Endothelial cell (in vitro differentiated cells): ENCODE data around the gene GATA3. TPM values are rescaled to one million over a fixed set of nuclear protein-coding genes. Genes with fewer than 3 reads are reported as not detected.

ENCODE experiments used
- DNase-seq: peaks from one replicate; pipeline ENCODE4 v3.0.0; 2021; ENCODE audit warnings: low spot score
- H3K27ac Mint-ChIP-seq: one replicate; pipeline ENCODE4 v1.8.0; 2021; ENCODE audit warnings: mixed read lengths, inconsistent platforms; ENCODE audit not compliant: unreplicated experiment
- H3K27me3 Mint-ChIP-seq: one replicate; pipeline ENCODE4 v1.8.0; 2021; ENCODE audit warnings: mild to moderate bottlenecking, moderate library complexity, mixed read lengths, inconsistent platforms; ENCODE audit not compliant: unreplicated experiment
- H3K36me3 Mint-ChIP-seq: one replicate; pipeline ENCODE4 v1.8.0; 2021; ENCODE audit warnings: mild to moderate bottlenecking, low read depth, mixed read lengths, inconsistent platforms; ENCODE audit not compliant: unreplicated experiment
- H3K4me1 Mint-ChIP-seq: one replicate; pipeline ENCODE4 v1.8.0; 2021; ENCODE audit warnings: mild to moderate bottlenecking, mixed read lengths, inconsistent platforms; ENCODE audit not compliant: unreplicated experiment
- H3K4me3 Mint-ChIP-seq: one replicate; pipeline ENCODE4 v1.8.0; 2021; ENCODE audit warnings: mild to moderate bottlenecking, mixed read lengths, inconsistent platforms; ENCODE audit not compliant: unreplicated experiment
- H3K9me3 Mint-ChIP-seq: one replicate; pipeline ENCODE4 v1.8.0; 2021; ENCODE audit warnings: mixed read lengths, inconsistent platforms; ENCODE audit not compliant: unreplicated experiment
- CTCF ChIP-seq: fragments of 200-600 bp; sonication (generic); IDR thresholded peaks from one replicate; pipeline ENCODE4 v1.5.0; 2021; ENCODE audit warnings: antibody characterized with exemption; ENCODE audit not compliant: unreplicated experiment
- total RNA-seq: library from RNA; stranded (reverse); fragmentation: NEBNext Ultra II Directional; extraction: Animal tissue kit (Norgen Biotek cat#: 25700); gene quantifications from one replicate; pipeline ENCODE4 v1.2.1, GENCODE V29; 2021; ENCODE audit not compliant: unreplicated experiment

Gene GATA3
- total RNA-seq, 1 donor from 2014 or later, result 70.9 TPM

GRCh38 chr10:8070440-8070839, 16.0 kb downstream of the GATA3 start:
- Mint-ChIP-seq H3K27ac (no peak overlapping the region), H3K4me1 (peaks cover 40% of the 10 kb centered on the region), H3K4me3 (no peak overlapping the region), H3K27me3 (peaks cover 1% of the 10 kb centered on the region), H3K36me3 (peaks cover 71% of the 10 kb centered on the region), H3K9me3 (no peaks in the 10 kb centered on the region)
- no peak for TF ChIP-seq CTCF
- no peak for DNase-seq

- Mint-ChIP-seq H3K4me3 (no peak overlapping the region), H3K27ac (no peak overlapping the region), H3K4me1 (peaks cover 34% of the 10 kb centered on the region), H3K9me3 (no peaks in the 10 kb centered on the region), H3K36me3 (peaks cover 69% of the 10 kb centered on the region), H3K27me3 (peaks cover 1% of the 10 kb centered on the region)
- TF ChIP-seq CTCF, result no peak
- no peak for DNase-seq
These were observed 16.5 kb downstream of the GATA3 start for GRCh38 chr10:8071006-8071405.

- Mint-ChIP-seq H3K36me3 (peaks cover 69% of the 10 kb centered on the region), H3K4me1 (peaks cover 28% of the 10 kb centered on the region), H3K27me3 (peaks cover 1% of the 10 kb centered on the region), H3K27ac (no peak overlapping the region), H3K4me3 (no peak overlapping the region), H3K9me3 (no peaks in the 10 kb centered on the region)
- TF ChIP-seq CTCF, result no peak
- no peak for DNase-seq
These were observed 17.2 kb downstream of the GATA3 start for GRCh38 chr10:8071666-8072065.

GRCh38 chr10:8072211-8072610, 17.7 kb downstream of the GATA3 start:
- no peaks in the 10 kb centered on the region for H3K9me3 Mint-ChIP-seq
- peak overlapping the region; percentile 31 for H3K4me3 Mint-ChIP-seq
- H3K36me3 Mint-ChIP-seq, result peaks cover 64% of the 10 kb centered on the region
- no peak for DNase-seq
- peaks cover 22% of the 10 kb centered on the region for H3K4me1 Mint-ChIP-seq
- H3K27ac Mint-ChIP-seq, result no peak overlapping the region
- H3K27me3 Mint-ChIP-seq, result peaks cover 1% of the 10 kb centered on the region
- TF ChIP-seq CTCF, result no peak

GRCh38 chr10:8073691-8074416, 19.4 kb downstream of the GATA3 start:
- DNase-seq, result no peak

More at GRCh38 chr10:8073691-8074416, 19.4 kb downstream of the GATA3 start:
- Mint-ChIP-seq H3K9me3 (no peaks in the 10 kb centered on the region), H3K4me1 (peaks cover 21% of the 10 kb centered on the region), H3K4me3 (no peak overlapping the region), H3K27ac (peak overlapping the region; percentile 50), H3K36me3 (peaks cover 56% of the 10 kb centered on the region), H3K27me3 (peaks cover 1% of the 10 kb centered on the region)
- TF ChIP-seq CTCF, result no peak
